Right lung (tissue), 5 donors: ENCODE data around the gene MTOR. TPM values are rescaled to one million over a fixed set of nuclear protein-coding genes. Genes with fewer than 3 reads are reported as not detected.

Source experiments
- DNase-seq, 2 donors: peaks; one replicate each; pipeline ENCODE4 v3.0.0-alpha.2; 2013
- polyA plus RNA-seq, 5 donors: library from polyadenylated mRNA; unstranded; fragments of 120-200 nt; gene quantifications; one replicate each; pipeline versions ENCODE4 v1.2.1 to v1.2.3, GENCODE V29; 2013; ENCODE audit warnings: inconsistent platforms in 1 of 5, low replicate concordance in 1 of 5; ENCODE audit not compliant: insufficient read length in 5 of 5, insufficient read depth in 1 of 5

Gene MTOR
- polyA plus RNA-seq, 5 donors, result 33.4 to 41.7 (median 35.4) TPM

DNA sequence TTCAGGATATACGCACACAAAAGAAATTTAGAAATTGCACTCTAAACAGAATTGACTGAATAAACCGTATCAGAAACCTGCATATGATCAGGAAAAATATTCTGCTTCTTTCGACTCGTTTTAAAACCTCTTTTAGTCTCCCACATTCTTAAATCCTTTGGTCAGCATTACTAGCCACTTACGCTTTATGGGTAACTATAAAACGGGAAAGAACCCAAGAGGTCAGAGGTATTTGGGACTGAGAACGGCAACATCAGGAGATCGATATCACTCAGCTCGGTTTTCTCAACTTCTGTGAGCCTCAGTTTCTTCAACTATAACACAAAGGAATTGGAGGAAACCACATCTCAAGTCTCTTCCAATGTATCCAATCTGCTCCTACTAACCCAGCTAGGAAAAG is 109.6 kb downstream of the MTOR start:
- DNase-seq, result no peak

DNA sequence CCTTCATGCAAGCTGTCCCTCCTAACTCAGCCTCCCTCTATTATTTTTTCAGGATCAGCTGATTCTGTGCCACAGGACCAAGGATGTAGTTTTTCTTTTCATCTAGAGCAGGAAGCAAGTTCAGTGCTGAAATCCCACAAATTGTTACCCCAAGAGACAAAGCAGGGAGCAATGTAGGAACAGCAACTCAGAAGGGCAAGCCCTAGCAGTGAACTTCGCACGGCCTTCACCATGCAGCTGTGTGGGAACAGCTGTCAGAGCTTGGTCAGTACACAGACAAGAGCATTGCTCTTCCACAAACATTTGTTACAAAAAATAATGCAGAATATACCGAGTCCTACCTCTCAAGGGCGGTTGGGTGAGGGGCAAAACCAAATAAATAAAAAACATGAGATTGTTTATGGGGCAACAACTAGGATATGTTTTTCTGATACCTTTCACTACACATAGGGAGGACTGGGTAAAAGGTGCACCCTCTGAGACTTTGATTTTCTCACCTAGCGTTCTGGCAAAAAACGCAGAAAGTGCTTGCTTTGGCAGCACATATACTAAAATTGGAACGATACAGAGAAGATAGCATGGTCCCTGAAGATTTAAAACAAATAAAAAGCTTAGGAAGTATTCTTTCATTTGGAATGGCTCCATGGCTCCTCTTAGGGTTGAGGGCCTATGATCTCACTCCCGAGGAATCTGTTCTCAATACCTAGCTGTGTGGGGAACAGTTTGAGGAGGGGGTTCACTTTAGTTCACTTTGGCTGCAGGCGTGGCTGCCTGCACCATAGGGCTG is 110.3 kb downstream of the MTOR start:
- DNase-seq, result no peak

DNA sequence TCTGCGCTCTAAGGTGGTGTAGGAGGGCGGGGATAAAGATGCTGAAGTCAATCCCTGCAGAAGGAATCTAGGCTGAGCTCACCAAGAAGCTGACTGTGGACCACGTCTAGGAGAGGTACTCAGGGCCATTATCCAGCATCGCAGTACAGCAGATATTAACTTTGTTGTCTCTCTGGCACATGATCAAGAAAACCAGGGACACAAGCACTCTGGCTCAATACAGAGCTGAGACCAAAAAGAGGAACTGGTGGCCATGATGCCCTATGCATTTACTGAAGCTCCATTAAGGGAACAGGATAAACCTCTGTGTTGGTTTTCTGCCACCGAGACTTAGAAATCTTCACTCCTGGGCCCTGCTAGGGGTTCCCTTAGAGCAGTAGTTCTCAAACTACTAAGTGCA is 111.2 kb downstream of the MTOR start:
- no peak for DNase-seq

DNA sequence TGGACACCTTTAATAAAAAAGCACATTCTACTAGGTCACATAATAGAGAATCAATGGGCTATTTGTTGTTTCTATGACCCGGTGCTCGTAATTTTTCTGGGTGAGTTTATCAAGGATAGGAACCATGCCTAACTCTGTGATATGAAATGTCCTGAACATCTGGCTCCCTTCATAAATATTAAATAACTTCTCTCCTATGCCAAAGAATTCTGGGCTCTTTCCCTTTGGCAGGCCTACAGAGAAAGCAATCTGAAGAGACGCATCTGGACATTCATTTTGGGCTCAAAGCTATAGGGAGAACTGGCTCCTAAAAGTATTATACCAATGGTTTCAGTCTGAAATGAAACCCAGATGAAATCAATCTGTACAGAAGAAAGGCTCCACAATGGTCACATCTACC is 112.0 kb downstream of the MTOR start:
- peak; percentile 86 to 91 for DNase-seq

DNA sequence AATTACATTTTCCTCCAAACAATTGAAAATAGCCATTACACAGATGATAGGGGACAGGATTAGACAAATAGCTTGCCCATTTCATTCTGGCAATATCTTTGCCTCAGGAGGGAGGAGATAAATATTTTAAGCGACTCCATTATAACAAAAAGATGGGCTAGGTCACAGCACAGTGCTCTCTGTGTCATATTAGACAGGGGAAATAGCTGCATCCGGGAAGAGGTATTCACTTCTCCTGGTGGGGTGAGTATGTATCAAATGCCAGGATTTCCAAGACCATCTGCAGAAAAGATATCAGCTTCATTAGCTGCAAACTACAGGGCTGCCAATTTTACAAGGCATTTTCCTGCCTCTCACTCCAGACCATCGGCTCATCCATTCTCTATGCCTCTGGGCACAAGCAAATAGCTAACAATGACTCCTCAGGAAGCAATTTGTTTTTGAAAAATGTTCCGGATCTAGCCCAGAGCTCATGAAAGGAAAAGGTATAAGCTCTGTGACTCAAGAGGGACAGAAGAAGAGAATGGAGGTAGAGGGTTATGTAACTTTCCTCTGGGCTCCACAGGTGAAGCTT is 115.1 kb downstream of the MTOR start:
- no peak for DNase-seq

DNA sequence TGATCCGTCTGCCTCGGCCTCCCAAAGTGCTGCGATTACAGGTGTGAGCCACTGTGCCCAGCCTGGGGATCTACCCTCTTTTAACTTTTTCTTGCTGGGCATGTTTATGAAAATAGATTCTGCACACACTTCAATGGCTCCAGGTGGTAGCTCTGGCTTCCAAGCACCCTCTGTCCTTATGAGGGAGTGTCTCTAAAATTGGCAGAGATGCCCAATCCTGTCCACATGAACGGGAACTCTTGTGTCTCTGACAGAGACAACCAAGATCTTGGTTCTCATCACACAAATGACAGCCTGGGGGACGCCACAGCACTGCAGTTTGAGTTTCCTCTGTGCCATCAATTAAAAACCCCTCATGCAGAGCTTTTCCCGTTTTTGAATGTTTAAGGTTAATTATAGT is 116.6 kb downstream of the MTOR start:
- no peak for DNase-seq

DNA sequence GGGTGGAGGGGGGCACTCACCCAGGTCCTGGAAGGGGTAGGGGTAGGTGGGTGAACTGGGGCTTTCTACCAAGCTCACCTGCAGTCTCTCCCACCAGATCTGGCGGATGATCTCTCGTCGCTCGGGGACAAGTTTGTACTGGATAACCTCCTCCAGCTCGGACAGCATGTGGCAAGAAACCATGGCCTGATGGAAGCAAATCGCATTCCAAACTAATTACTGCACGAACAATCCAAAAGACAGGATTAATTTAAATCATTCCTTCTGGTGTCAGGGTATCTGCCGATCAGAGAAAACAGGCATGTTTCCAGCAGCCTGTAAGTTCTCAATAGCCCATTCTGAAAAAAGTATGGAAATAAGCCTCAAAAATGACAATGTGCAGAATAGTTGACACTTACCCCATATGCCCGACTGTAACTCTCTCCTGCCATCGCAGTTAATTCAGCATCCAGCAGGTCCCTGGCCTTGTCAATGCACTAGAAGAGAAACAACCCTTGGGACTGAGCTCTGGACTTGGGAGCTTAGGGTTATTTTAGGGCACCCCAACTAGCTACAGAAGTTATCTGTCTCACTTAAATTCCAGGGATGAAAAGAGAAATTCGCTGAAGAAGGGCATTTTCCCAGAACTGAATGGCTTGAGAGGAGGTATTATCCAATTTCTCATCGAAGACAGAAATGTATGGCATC is 117.6 kb downstream of the MTOR start:
- no peak for DNase-seq

DNA sequence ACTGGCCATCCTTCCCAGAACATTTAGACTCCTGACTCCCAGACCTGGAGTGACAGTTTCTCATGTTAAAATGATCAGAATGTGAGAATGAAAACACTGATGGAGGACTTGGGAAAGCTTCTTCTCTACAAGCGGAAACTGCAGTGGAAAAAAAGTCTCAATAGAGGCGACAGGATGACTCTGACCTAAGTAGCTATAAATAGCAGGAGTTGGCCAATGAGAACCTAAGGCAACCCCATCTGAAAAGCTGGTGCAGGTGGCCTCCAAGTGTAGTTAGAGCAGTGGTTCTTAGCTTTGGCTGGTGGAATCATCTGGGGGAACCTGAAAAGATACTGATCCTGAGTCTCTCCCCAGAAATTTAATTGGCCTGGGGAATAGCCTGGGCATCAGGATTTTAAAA is 118.4 kb downstream of the MTOR start:
- no peak for DNase-seq

DNA sequence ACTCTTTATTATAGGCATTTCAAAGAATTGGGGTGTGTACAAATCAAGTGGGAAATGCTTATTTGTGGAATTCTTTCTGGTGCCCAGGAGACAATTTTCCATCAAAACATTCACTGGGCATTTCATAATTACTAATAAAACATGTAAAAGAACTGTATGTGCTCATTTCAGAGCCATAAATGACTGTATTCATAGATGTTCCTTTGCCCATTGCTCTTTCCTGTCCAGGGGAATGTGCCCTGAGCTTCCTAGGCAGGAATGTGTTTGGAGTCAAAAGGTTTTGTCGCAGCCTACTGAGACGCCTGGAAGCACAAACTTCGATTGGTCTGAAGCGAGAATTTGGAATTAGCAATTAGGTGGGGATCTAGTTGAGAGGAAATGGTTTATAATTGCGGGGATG is 119.0 kb downstream of the MTOR start:
- DNase-seq, result no peak

DNA sequence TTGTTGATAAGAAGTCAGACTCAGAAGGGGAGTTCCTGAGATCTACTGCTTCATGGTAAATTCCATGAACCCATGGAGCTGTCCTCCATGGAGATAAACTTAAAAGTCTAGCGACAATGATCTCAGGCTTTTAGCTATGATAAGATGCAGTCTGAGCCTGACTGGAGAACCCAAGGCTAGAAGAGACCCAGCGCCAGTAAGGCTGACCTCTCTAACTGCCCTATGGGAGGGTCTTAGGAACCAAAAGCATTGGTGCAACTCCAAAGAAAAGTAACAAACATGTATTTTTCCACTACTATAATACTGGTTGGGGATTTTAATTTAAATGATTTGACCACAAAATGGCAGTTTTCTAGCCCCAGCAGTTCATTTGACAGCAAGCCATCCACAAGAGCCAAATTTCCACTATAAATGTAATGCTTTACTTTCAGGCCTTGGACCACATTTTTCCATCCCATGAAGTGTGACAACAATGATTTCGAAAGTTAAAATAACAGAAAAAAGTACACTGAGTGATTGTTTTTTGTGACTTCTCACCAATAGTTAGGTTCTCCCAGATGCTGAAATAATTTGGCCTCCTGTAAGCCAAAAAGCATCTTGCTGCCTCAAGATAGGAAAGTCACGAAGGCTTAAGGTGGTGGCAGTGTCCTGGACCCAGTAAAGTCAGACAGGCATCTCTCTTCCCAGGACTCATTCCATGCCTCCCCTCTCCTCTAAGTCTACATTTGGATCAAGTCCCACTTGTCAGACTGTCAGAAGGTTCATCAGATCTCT is 119.5 kb downstream of the MTOR start:
- peak in 1 of 2 donors; percentile 60 for DNase-seq

DNA sequence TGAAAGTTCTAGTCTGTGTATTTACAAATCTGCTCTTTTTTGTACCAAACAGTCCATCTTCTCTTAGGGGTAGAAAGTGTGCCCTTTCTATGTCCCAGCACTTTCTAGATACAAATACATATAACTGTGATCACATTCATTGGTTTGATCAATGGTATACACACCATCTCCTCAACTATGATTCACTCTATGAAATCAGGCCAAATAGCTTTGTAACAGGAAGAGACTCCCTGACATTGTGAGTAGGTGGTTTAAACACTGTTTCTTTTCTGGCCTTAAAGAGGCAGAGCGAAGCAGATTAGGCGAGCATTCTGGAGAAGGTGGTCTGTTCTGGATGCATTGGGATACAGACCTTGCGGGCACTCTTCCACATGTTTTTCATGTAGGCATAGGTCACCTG is 123.4 kb downstream of the MTOR start:
- DNase-seq, result no peak

DNA sequence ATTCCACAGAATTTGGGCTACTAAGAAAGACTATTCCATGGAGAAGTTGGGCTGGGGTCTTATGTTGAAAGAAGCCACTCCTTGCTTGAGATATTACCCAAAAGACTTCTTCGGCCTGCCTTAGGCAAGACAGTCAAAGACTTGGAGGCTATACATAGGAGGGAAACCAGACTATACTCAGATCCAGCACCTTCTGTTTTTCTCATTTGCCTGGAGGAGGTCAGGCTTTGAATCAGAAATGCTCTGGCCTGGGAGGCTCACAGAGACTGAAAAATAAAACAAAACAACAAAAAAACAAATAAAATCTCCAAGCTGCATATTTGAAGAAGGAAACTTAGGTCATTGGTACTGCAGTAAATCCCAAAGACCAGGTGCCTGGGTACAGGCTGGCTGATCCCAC is 124.3 kb downstream of the MTOR start:
- DNase-seq, result no peak

DNA sequence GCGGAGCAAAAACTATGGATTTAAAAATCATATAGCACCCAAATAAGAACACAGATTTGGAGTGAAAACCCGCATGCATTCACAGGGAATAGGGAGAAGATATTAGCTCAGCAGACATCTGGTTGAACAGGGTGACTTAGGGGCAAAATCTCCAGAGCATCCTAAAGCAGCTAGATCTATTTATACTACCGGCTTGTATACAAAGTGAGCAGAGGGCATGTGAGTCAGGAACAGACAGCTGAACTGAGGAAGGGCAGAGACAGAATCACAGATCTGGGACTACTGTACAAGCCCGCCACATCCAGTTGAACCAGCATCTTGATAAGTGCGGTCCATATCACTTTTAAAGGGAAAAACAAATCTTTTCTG is 127.5 kb downstream of the MTOR start:
- DNase-seq, result no peak

DNA sequence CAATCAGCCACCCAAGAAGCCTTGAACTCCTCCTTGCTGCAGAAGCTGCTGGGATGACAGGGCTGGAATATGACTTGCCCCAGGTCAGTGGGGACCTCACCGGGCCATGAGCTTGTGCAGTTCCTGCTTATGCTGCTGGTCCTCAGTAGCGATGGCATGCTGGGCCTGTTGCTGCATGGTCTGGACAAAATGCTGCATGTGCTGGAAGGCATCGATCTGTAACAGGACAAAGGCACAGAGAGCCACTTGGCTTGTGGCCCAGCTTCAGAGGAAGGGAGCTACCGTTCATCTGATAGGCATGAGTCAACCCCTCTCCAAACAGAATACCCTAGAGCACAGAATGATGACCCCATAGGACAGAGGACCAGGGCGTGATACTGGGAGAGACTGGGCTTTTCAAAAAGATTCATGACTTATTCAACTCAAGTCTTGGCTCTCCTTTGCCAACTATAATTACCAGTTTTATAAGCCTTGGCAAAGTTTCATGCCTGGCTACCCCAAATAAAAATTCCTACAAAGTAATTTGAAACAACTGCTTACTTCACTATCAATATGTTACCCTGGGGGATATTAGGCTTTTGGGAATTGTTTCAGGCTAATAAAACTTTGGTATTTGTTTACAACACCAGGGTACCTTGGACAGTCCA is 128.0 kb downstream of the MTOR start:
- DNase-seq, result no peak

DNA sequence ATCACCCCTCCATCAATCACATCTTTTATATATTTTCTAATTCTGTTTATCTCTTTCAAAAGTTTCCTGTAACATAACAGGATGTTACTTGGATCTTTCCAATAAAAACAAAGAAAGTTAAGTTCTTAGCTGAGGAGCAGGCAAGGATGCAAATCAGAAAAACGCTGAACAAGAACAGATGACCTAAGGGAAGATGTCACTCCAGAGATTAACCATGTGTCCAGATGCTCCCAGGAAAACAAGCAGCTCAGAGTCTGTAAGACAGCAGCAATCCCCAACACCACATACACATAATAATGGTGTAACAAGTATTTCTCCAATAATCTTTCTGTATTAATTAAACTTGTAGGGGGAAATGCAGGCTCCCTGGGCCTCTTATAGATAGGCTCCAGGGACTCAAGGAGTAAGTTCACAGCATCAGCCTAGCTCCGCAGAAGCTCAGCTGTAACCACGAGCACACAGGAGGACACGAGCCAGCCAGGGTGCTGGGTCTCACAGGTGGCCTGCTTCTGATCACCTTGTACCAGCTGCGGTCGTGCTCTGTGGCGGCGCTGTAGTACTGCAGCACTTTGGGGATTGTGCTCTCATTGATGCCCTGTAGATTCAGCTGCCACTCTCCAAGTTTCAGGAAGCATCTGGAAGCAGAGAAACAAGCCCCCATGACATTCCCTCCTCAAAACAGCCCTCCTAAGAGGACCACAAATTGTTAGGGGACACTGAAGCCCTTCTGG is 129.6 kb downstream of the MTOR start:
- no peak for DNase-seq

DNA sequence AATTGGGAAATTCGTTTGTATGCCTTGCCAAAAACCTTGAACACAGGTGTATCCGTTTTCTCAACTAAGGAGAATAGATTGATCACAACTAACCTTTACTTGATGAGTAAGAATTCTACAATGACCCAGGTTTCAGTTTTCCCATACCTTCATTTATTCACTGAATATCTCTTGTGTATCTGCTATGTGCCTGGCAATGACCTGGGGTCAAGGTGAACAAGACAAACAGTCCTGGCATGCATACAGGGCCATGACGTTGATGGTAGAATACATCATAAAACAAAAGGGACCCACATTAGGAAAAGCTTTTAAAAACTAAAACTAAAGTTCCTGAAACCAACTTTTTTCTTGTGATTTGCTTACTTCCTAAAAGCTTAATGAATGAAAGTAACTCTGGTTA is 130.5 kb downstream of the MTOR start:
- DNase-seq, result no peak

DNA sequence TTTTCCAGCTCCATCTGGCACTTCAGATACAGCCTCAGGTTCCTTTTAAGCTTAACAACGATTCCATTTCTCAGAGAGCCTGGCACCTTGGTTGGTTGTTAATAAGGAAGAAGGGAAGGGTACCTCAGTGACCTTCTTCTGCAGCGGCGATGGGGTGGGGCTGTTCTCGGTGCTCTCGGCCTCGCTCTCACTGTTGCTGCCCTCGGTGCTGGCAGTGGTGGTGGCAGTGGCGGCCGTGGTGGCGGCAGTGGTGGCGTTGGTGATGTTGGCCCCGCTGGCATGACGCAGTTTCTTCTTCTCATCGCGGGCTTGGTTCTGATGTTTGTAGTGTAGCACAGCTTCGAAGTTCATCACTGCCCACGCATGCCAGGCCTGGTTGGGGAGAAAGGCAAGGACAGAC is 131.9 kb downstream of the MTOR start:
- DNase-seq, result no peak

DNA sequence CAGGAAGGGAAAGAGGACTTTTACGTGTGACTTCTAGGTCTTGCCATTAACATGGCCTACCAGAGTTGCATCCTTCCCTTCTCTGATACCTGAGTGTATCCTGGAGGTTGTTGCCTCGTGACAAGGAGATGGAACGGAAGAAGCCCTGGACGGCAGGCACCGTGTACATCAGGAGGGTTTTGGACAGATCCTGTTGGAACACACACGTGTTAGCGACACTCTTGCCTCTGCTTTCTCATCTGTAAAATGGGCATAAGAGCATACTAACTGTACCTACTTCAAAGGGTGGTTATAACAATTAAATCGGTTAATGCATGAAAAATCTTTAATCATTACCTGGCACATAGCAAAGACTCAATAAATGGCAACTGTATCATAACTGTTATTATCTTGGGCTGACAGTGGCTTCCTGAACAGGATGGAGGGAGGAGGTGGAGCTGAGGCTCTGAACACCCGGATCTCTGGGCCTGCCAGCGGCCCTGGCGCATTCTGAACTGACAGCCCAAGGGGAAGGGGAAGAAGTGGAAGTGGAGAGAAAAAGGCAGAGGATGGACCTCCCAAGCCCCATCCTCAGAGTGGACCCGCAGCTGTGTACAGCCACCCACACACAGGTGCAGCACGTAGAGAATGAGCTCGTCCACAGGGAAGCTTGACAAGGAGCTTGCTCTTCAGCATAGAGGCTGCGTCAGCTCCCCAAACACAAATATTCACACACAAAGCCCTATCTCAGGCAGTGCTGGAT is 132.5 kb downstream of the MTOR start:
- DNase-seq, result no peak

DNA sequence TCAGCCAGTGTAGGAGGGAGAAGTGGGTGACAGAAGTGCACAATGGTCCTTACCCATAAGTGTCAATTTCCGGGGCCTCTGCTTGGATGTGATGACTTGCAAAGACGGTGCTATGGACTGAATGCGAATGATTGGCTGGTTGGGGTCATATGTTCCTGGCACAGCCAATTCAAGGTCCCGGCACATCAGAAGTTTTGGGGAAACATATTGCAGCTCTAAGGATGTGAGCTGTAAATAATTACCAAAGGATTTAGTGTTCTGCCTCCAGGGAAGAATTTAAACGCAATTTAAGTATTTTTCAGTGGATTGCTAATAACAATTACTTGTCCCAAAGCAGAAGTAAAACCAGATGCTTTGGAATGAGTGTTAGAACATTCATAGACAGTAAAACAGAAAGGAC is 135.8 kb downstream of the MTOR start:
- DNase-seq, result no peak

DNA sequence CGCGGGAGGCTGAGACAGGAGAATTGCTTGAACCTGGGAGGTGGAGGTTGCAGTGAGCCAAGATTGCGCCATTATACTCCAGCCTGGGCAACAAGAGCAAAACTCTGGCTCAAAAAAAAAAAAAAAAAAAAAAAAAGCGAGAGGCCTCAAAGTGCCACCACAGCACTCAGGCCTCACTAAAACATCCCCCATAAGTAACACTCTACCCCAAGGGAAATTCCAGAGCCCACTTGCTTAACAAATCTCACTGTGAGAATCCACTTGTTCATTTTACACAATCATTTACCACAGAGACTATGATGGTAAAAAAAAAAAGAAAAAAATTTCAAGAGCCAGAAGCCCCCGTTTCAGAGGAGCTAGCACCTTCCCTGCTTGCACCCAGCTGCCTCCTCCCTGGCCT is 136.4 kb downstream of the MTOR start:
- no peak for DNase-seq

DNA sequence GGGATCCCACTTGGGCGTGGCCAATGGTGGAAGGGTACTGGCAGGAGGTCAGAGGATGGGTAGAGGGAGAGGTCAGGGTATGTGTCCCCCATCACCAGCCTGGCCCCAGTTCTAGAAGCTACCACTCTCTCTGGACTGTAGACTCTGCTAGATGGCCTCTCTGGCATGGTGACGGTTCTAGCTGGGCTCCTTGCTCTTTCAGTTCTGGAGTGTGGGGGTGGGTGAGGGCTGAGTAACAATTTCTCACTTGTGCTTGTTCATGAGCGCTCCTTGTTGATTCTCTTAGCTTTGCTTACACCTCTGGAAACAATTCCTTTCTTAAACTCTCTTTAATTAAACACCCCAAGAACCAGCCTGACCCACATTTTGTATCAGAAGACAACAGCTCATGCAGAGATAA is 137.4 kb downstream of the MTOR start:
- no peak for DNase-seq
